Pancreas (tissue), 10 donors: ENCODE results near the gene RAB29. TPM values are rescaled to one million over a fixed set of nuclear protein-coding genes. Genes with fewer than 3 reads are reported as not detected.
A peak's percentile ranks its signal among the peaks of the same experiment; 100 is the strongest.

Experiments used
- ATAC-seq, 4 donors: fragments of 200-7000 bp; cut with Tn5 transposase; one replicate each; pipeline versions ENCODE4 v1.8.0 to v1.9.1; 2020; ENCODE audit warnings: mild to moderate bottlenecking in 4 of 4, moderate library complexity in 4 of 4
- DNase-seq, 6 donors: peaks; one replicate each; pipeline ENCODE4 v3.0.0-alpha.2; 2020
- FAIRE-seq: peaks from 2 replicates; lab custom pipeline; 2012; peaks lifted over from hg19 to GRCh38; lab: Jason Lieb, UNC
- H3K27ac ChIP-seq, 4 donors: fragments of 200-600 bp; sonication (generic); 1 replicate in 3 of 4; 2 replicates in 1 of 4; pipeline versions ENCODE4 v1.5.0 to v1.8.0; 2020
- H3K27me3 ChIP-seq, 4 donors: fragments of 200-600 bp; one replicate each; pipeline ENCODE4 v1.8.0; 2021
- H3K36me3 ChIP-seq, 3 donors: fragments of 200-600 bp; sonication (generic) in 1 of 3; one replicate each; pipeline versions ENCODE4 v1.5.0 to v1.8.0; 2020 to 2021
- H3K4me1 ChIP-seq, 3 donors: fragments of 200-600 bp; one replicate each; pipeline ENCODE4 v1.8.0; 2021
- H3K4me3 ChIP-seq, 4 donors: fragments of 200-600 bp; sonication (generic) in 2 of 4; one replicate each; pipeline versions ENCODE4 v1.5.0 to v1.8.0; 2020 to 2021
- H3K9me3 ChIP-seq, 4 donors: fragments of 200-600 bp; one replicate each; pipeline ENCODE4 v1.8.0; 2021
- WGBS, 2 donors: extraction: QIAGEN DNeasy Blood & Tissue Kit; methylation state at CpG; one replicate each; pipeline ENCODE4 v1.1.7; 2013; 5-methylcytosine and 5-hydroxymethylcytosine counted together
- intact Hi-C, 3 donors: fragments of 100-400 bp; cut with DNase I; formaldehyde crosslinking; loops; one replicate each; pipeline versions ENCODE4 v1.11.1 to v1.14.2; 2022
- polyA plus RNA-seq, 2 donors: library from polyadenylated mRNA; stranded (reverse); fragments of 200-250 nt; gene quantifications; one replicate each; pipeline ENCODE4 v1.2.3, GENCODE V29; 2013
- total RNA-seq, 6 donors: library from RNA; stranded (reverse); fragmentation: NEBNext Ultra II Directional in 4 of 6; extraction: Animal tissue kit (Norgen Biotek cat#: 25700) in 4 of 6; gene quantifications; one replicate each; pipeline versions ENCODE4 v1.2.1 to v1.2.4, GENCODE V29; 2021 to 2023
- TF ChIP-seq, protein P1 (sequence below), 4 donors: fragments of 200-600 bp; sonication (generic) in 3 of 4; IDR thresholded peaks; one replicate each; pipeline versions ENCODE4 v1.5.0 to v1.8.0; 2021; ENCODE audit warnings: antibody characterized with exemption in 4 of 4
- donor health status: healthy with polysubstance abuse.
- donor health status: DM: no; HTN: no; CAD: no; lungs with moderate emphysema.
- donor health status: DM: no; HTN: no; CAD: no.
- donor health status: control.
- donor health status: control.
- donor health status: Bipolar disorder and iron deficiency.
- donor health status: DM: yes; HTN: yes; CAD: no.
- donor health status: DM: no; HTN: no; CAD: no.
- donor health status: DM: no; HTN: no; CAD: no.
- donor health status: DM: yes; HTN: yes; CAD: no.

Gene RAB29
- total and polyA plus RNA-seq, 8 donors: 5.4 to 12.2 (median 7.0) TPM

DNA sequence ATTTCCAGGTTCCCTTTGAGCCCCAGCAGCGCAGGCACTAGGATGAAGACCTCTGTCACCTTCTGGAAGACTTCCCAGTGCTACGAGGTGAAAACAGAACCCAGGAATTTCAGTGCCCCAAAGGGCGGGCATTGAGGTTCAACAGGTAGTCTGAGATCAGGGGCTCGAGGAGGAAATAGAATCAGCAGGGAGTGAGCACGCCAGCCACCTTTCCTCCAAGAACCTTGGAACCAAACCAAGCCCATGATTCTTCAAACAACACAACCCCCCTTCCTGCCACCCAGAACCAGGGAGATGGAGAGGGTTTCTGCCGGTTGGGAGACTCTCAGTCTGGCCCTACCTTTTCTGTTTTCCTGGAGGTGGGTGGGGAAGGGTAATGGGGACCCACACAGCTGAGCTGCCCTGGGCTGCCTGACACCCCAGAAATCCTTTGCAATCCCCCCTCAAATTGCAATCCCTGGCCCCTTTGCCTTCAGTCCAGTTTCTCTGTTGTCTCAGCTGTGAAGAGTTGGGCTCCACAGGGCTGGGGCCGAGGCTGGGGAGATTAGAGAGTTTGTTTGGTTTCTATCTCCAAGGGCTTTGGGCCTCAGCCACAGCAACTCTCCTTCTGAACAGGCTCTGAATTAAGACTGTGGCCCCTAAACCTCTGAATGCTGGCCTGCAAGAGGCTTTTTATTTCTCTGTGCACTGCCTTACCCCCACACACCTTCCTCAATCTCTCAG lies 25.9 kb upstream of the RAB29 start:
- no peak overlapping the region for H3K4me3 ChIP-seq
- TF ChIP-seq, protein P1, sequence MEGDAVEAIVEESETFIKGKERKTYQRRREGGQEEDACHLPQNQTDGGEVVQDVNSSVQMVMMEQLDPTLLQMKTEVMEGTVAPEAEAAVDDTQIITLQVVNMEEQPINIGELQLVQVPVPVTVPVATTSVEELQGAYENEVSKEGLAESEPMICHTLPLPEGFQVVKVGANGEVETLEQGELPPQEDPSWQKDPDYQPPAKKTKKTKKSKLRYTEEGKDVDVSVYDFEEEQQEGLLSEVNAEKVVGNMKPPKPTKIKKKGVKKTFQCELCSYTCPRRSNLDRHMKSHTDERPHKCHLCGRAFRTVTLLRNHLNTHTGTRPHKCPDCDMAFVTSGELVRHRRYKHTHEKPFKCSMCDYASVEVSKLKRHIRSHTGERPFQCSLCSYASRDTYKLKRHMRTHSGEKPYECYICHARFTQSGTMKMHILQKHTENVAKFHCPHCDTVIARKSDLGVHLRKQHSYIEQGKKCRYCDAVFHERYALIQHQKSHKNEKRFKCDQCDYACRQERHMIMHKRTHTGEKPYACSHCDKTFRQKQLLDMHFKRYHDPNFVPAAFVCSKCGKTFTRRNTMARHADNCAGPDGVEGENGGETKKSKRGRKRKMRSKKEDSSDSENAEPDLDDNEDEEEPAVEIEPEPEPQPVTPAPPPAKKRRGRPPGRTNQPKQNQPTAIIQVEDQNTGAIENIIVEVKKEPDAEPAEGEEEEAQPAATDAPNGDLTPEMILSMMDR (IDR thresholded peaks at IDR 0.05): no peak
- no peak for FAIRE-seq
- no peaks in the 10 kb centered on the region for H3K27me3 ChIP-seq
- H3K4me1 ChIP-seq: peaks cover 19 to 40% (median 30%) of the 10 kb centered on the region in 3 donors
- H3K9me3 ChIP-seq: no peaks in the 10 kb centered on the region
- intact Hi-C loops: no loop called here
- peak; percentile 80 to 83 (median 81) for ATAC-seq
- peak overlapping the region; percentile 65 to 86 (median 72) for H3K27ac ChIP-seq
- peak in 5 of 6 donors; percentile 58 to 74 (median 66) for DNase-seq
- peaks cover 0 to 37% (median 10%) of the 10 kb centered on the region in 3 donors for H3K36me3 ChIP-seq
- WGBS, 2 donors: 15 to 21% methylated on average over 7 of the region's 7 CpGs

DNA sequence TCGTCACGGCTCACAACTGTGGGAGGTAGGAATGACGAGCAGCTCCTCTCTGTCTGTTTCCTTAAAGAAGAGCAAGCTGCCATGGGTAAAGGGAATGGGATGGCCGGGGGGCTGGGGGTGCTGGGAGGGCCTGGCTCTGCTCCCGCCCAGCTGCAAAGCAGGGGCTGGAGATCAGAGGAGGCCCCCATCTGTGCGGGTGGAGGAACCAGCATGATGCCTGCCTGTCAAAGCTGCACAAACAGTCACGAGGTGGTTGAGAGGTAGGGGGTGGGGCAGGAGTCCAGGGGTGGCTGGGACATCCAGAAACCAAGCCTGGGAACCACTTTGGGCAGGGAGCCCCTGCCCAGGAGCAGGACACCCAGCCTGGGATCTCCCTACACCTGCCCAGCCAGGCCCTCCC lies 25.1 kb upstream of the RAB29 start:
- WGBS, 2 donors: 45 to 47% methylated on average over 7 of the region's 7 CpGs
- H3K27ac ChIP-seq: peak overlapping the region; percentile 65 to 86 (median 72)
- H3K4me1 ChIP-seq: peaks cover 19 to 35% (median 27%) of the 10 kb centered on the region in 3 donors
- FAIRE-seq (no peak), DNase-seq (peak in 2 of 6 donors; percentile 39 to 65), ATAC-seq (peak in 3 of 4 donors; percentile 11 to 29 (median 24))
- intact Hi-C loops: no loop called here
- no peaks in the 10 kb centered on the region for H3K27me3 ChIP-seq
- peaks cover 0 to 42% (median 10%) of the 10 kb centered on the region in 3 donors for H3K36me3 ChIP-seq
- TF ChIP-seq, protein P1 (IDR thresholded peaks at IDR 0.05): no peak
- H3K4me3 ChIP-seq: peak overlapping the region in 1 of 4 donors; percentile 19
- no peaks in the 10 kb centered on the region for H3K9me3 ChIP-seq

DNA sequence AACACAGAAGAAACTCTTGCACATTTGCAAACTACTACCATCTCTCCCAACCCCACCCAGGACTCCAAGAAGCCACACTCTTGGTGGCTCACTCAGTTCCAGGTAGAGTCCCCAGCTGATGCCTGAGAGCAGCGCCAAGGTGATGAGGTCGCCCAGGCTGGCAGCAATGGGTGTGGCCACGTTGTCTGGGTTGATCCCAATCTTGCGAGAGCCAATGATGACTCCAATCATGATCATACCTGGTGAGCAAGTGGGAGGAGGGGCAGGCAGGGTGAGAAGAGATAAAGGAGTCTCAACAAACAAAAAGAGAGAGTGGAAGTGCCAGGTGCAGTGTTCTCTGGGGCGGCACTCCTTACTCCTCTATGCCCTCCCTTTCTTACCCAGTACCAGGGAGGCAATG lies 23.3 kb upstream of the RAB29 start:
- Histone ChIP-seq H3K27ac (no peak overlapping the region), H3K36me3 (peaks cover 0 to 61% (median 20%) of the 10 kb centered on the region in 3 donors), H3K27me3 (no peaks in the 10 kb centered on the region), H3K4me1 (peaks cover 19 to 24% (median 23%) of the 10 kb centered on the region in 3 donors), H3K4me3 (no peak overlapping the region), H3K9me3 (no peaks in the 10 kb centered on the region)
- FAIRE-seq (no peak), DNase-seq (peak in 1 of 6 donors; percentile 42), ATAC-seq (peak in 2 of 4 donors; percentile 1 to 6)
- TF ChIP-seq, protein P1 (IDR thresholded peaks at IDR 0.05): no peak
- 41 to 42% methylated on average over 5 of the region's 5 CpGs for WGBS, 2 donors
- intact Hi-C loops: loop anchor here in 2 of 3 donors (5.0 to 10.0 kb wide), 2 partner anchors 116 to 179 kb away; no protein-coding TSS in a partner anchor

DNA sequence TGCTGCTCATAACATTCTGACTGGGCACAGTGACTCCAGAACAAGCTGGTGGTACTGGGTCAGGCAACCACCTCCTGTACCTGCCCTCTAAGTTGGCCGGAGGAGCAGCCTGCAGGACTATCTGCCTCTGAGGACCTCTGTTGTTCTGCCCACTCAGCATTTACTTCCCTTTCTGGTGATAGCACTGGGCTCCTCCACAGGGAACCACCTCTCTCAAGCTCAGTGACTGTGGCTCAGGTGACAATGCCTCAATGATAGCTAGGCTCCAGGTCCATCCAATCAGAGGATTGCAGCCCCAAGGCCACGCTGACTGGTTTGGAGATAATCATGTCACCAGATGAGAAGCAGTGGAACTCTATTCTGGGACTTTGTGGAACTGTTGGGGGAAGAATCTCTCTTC lies 21.9 kb upstream of the RAB29 start:
- DNase-seq (no peak), ATAC-seq (no peak), FAIRE-seq (no peak)
- no peak overlapping the region for H3K4me3 ChIP-seq
- H3K27me3 ChIP-seq: no peaks in the 10 kb centered on the region
- peaks cover 17 to 23% (median 19%) of the 10 kb centered on the region in 3 donors for H3K4me1 ChIP-seq
- no peaks in the 10 kb centered on the region for H3K9me3 ChIP-seq
- TF ChIP-seq, protein P1 (IDR thresholded peaks at IDR 0.05): no peak
- H3K27ac ChIP-seq: no peak overlapping the region
- intact Hi-C loops: loop anchor here in 2 of 3 donors (5.0 to 10.0 kb wide), 2 partner anchors 118 to 180 kb away; no protein-coding TSS in a partner anchor
- peaks cover 0 to 75% (median 20%) of the 10 kb centered on the region in 3 donors for H3K36me3 ChIP-seq
- 60 to 63% methylated on average over 2 of the region's 2 CpGs for WGBS, 2 donors
